ENCODE measurements around the gene PRR33.

DNA sequence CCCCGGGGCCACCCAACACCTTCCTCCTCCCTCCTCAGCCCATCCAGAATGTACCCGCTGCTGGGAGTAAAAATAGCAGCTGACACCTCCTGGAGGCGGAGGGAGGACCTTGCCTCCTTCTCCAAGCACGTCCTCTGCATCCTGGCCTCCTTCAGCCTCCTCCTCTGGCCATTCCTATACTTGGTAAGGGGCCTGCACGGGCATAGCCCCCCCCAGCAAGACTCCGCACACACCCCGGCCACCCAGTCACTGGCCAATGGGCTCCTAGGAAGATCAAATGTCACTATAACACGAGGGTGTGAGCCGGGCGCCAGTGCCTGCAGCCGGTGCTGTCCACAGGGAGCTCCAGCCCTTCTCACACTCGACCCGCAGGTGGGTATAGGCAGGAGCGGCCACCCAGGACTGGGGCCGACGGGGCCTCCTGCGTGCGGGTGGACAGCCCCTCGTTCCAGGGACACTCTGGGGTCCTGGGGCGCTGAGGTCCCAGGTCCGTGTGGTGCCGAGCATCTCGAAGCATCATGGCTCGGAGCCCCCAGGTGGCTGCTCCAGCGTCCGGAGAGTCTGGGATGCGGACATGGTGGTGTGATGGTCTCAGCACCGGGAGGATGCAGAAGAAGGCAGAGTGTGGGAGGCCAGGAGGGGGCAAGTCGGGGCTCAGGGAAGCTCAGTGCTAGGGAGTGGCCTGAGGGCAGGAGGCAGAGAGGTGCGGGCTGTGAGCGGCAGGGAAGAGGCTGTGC, 27.9 kb upstream of the PRR33 start, which contains the start of gene TNNT3:
- TF ChIP-seq RCOR1 (IDR thresholded peaks at IDR 0.05; ENCODE audit: borderline replicate concordance in 1 of 2, low read depth in 2 of 2, low read length in 2 of 2) (no peak), ZNF274 (IDR thresholded peaks at IDR 0.05; ENCODE audit: borderline replicate concordance, low read depth, low read length) (no peak), POLR2AphosphoS2 (IDR thresholded peaks at IDR 0.05; ENCODE audit: low read length) (no peak), MAFK (IDR thresholded peaks at IDR 0.05; ENCODE audit: low read length) (no peak), JUND (IDR thresholded peaks at IDR 0.05; ENCODE audit: borderline replicate concordance, low read depth, low read length) (no peak), JUND (tag; IDR thresholded peaks at IDR 0.05; ENCODE audit: borderline replicate concordance, low read depth, low read length) (no peak), HDAC6 (IDR thresholded peaks at IDR 0.05; ENCODE audit: low read depth, low read length) (no peak), RB1 (IDR thresholded peaks at IDR 0.05; ENCODE audit: low read depth) (no peak), TRIM24 (IDR thresholded peaks at IDR 0.05) (no peak)
- TF ChIP-seq, protein P1, sequence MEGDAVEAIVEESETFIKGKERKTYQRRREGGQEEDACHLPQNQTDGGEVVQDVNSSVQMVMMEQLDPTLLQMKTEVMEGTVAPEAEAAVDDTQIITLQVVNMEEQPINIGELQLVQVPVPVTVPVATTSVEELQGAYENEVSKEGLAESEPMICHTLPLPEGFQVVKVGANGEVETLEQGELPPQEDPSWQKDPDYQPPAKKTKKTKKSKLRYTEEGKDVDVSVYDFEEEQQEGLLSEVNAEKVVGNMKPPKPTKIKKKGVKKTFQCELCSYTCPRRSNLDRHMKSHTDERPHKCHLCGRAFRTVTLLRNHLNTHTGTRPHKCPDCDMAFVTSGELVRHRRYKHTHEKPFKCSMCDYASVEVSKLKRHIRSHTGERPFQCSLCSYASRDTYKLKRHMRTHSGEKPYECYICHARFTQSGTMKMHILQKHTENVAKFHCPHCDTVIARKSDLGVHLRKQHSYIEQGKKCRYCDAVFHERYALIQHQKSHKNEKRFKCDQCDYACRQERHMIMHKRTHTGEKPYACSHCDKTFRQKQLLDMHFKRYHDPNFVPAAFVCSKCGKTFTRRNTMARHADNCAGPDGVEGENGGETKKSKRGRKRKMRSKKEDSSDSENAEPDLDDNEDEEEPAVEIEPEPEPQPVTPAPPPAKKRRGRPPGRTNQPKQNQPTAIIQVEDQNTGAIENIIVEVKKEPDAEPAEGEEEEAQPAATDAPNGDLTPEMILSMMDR (IDR thresholded peaks at IDR 0.05 in 2 of 3, conservative IDR thresholded peaks at IDR 0.05 in 1 of 3; ENCODE audit: insufficient read depth in 2 of 3, low read depth in 1 of 3, low read length in 3 of 3) = no peak

Data from K562 (cell line).